ENCODE data around the gene GTF3C1.

The GTF3C1 gene

GRCh38 chr16:27485811-27486210 is 63.9 kb downstream of the GTF3C1 start:
- no peak for DNase-seq (ENCODE audit: low spot score)

- DNase-seq (ENCODE audit: low spot score) = no peak
These were observed 64.6 kb downstream of the GTF3C1 start for GRCh38 chr16:27485126-27485525.

GRCh38 chr16:27483624-27484023 is 66.1 kb downstream of the GTF3C1 start:
- no peak for DNase-seq (ENCODE audit: low spot score)

GRCh38 chr16:27483088-27483437 is 66.7 kb downstream of the GTF3C1 start:
- no peak for DNase-seq (ENCODE audit: low spot score)

GRCh38 chr16:27482397-27483087 is 67.2 kb downstream of the GTF3C1 start:
- no peak for DNase-seq (ENCODE audit: low spot score)

- no peak for DNase-seq (ENCODE audit: low spot score)
These were observed 68.3 kb downstream of the GTF3C1 start for GRCh38 chr16:27481282-27481934.

GRCh38 chr16:27480761-27481160 is 69.0 kb downstream of the GTF3C1 start:
- DNase-seq (ENCODE audit: low spot score) = no peak

GRCh38 chr16:27476240-27476639 is 73.5 kb downstream of the GTF3C1 start:
- DNase-seq (ENCODE audit: low spot score) = no peak

- DNase-seq (ENCODE audit: low spot score) = peak; percentile 34
These were observed 74.2 kb downstream of the GTF3C1 start for GRCh38 chr16:27475561-27475960.

GRCh38 chr16:27474921-27475320 is 74.8 kb downstream of the GTF3C1 start:
- DNase-seq (ENCODE audit: low spot score) = no peak

- DNase-seq (ENCODE audit: low spot score) = no peak
These were observed 75.7 kb downstream of the GTF3C1 start for GRCh38 chr16:27474041-27474440.

GRCh38 chr16:27473101-27473900 is 76.4 kb downstream of the GTF3C1 start:
- DNase-seq (ENCODE audit: low spot score) = no peak

GRCh38 chr16:27472091-27473020 is 77.4 kb downstream of the GTF3C1 start:
- DNase-seq (ENCODE audit: low spot score) = no peak

GRCh38 chr16:27471661-27472060 is 78.1 kb downstream of the GTF3C1 start:
- DNase-seq (ENCODE audit: low spot score) = no peak

GRCh38 chr16:27470567-27471431 is 78.9 kb downstream of the GTF3C1 start:
- DNase-seq (ENCODE audit: low spot score) = peak; percentile 22

- DNase-seq (ENCODE audit: low spot score) = no peak
These were observed 80.7 kb downstream of the GTF3C1 start for GRCh38 chr16:27468941-27469531.

GRCh38 chr16:27465483-27465879 is 84.2 kb downstream of the GTF3C1 start:
- peak; percentile 78 for DNase-seq (ENCODE audit: low spot score)

- DNase-seq (ENCODE audit: low spot score) = peak; percentile 16
These were observed 84.9 kb downstream of the GTF3C1 start for GRCh38 chr16:27464626-27465482.

GRCh38 chr16:27463741-27464591 is 85.7 kb downstream of the GTF3C1 start:
- no peak for DNase-seq (ENCODE audit: low spot score)

All from SW480 (cell line).